Suppressor macrophage (primary cell): ENCODE measurements around the gene ERMN.

Experiments used
- DNase-seq, 4 experiments: peaks; one replicate each; pipeline ENCODE4 v3.0.0-alpha.2; 2020 to 2022

Gene ERMN

DNA sequence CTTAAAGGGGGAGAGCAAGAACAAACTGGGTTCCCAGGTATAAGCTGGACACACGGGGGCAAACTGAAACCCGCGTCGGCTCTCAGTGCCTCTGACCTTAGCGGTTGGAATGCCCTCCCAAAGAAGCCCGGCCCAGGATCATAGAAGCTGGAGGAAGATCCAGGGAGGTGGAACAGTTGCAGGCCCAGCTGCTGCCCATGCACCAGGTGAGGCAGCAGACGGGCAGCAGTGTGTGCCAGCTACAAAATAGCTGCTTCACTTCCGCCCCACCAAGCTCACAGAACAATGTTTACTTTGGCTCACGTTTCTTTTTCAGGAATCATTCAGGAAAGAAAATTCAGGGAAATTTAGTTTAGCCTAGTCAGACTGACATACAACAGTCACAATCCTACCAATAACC, 3.9 kb upstream of the ERMN start:
- DNase-seq = no peak

DNA sequence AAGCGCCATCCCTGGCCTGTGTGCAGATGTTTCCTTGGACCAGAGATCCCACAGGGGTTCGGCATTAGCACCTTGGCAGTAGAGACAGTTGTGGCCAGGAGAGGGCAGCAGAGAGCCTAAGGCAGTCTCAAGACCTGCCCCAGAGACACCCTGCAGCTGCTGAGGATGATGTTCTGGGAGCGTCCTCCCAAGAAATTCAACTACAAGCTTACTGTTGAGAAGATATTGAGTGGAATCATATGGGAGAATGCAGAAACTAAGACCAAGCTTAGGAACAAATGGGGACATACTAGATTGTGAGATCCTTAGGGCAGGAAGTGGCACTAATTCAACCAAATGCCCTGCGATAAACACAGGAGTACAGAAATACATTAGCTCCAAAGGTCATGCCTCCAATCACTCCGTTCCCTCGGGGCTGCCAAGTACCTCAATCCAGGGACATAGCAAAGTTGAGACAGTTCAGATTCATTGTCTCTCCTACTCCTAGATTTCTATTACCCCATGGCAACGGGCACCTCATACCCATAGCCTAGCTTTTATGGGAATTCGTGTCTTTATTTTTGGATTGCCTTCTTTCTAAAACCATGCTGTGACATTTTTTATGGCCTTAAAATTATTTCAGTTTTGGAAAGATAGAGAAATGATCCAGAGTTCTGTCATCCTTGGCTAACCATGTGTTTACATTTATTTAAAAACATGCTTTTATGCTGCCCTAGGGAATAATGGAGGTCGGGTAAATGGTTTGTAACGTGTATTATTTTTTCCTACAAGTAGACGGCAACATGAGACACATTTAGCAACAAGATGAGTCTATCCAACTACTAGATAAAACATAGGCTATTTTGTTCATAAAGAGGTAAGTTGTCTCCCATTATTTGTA, 2.2 kb upstream of the ERMN start:
- DNase-seq = peak; percentile 83 to 92 (median 90)

DNA sequence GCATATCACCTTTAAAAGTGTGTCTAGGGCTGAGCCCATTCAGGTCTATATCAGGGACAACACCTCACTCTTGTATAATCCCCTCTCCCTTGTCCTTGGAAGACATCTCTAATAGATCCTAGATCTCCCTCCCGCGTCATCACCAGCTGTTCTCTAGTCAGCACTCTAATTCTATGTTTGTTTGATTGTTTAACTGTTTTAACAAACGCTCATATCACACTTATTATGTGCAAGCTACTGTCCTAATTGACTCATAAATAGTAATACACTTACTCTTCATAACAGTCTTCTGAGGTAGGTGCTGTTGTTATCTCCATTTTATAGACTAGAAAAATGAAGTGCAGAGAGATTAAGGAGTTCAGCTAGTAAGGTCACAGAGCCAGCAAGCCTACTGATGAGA, 1.6 kb upstream of the ERMN start:
- DNase-seq = no peak

DNA sequence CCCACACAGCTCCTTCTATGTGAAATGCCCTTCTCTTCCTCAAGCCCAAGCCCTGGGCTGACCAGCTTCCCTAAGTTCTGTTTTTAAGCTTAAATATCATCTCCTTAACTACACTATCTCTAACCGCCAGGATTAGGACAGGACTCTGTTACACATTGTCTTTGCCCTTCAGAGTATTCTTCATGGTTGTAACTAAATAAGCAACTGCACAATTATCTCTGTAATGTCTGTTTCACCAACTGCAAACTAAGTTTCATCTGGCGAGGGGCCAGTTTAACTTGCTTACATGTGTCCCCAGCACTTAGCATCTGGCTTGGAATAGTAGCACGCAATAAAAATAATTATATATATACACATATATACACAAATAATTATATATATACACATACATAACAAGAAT, 1.1 kb upstream of the ERMN start:
- peak in 3 of 4 experiments; percentile 12 to 14 (median 14) for DNase-seq

DNA sequence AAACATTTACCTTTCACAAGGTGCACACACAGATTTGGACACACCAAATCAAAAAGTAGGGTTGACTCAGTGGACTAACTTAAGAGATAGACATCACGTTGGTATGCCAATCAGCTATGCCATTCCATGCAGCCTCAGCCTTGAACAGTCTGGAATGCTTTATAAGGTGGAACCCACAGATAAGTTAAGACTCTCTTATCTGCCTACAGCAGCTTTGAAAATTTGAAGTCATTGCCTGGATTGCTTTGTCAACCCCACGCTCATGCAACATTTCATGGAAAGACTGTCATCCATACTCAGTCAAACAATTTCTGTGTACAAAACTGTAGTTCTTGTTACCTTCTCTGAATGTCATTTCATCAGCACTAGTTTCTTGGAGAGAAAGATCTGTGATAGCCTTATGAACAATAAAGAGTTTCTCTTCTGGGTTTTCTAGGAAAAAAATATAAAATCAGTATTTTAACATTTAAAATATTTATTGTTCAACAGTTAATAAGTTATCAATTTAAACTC, 1.2 kb downstream of the ERMN start:
- no peak for DNase-seq

DNA sequence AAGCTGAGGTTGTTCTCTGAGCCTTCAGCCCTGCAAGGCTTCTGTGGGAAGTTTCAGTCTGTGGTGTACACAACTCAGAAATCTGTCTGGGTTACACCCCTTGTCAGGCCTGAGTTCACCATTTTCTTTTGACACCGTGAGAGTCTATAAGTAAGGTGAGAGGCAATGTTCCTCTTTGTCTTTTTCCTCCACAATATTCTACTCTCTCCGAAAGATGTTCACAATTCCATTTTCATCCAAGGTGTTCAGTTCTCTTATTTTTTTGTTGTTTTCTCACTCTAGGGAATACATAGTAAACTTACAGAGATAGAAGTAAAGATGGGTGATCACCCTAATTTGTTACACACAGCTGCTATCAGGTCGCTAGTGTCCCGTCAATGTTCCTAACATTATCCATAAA, 3.2 kb downstream of the ERMN start:
- DNase-seq = no peak

DNA sequence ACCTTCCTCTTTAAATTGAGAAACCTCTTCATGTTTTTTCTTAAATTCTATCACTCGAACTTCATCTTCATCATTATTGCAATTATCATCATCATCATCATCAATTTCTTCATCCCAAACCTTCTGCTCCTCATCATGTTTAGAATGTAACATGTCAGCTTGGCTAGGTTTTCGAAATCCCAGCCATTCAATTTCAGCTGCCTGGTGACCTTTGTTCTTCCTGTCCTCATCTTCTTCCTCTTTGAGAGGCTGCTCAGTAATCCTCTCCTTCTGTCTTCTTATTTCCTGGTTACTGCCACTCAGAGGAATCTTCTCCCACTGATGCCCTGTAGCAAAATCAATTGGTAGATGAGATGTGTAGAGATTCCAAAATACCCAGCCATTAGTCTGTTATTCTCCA, 4.2 kb downstream of the ERMN start:
- peak; percentile 8 to 57 (median 52) for DNase-seq

DNA sequence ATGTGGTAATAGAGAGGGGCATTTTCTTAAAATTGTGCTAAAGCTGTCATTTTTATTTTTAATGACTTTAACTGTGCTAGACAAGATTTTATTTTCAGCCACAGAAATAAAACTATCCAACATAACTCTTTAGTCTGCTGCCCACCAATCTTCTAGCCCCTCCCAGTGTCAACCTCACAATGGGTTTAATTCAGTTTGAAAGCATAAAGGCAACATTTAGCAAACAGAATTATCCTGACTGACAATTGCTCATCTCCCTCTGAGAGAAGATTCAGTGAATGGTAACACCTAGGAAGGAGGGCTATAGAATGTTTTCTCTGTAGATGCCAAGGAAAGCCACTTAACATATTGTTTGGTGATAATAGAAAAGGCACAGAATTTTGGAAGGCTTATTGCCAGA, 5.2 kb downstream of the ERMN start:
- DNase-seq = no peak

DNA sequence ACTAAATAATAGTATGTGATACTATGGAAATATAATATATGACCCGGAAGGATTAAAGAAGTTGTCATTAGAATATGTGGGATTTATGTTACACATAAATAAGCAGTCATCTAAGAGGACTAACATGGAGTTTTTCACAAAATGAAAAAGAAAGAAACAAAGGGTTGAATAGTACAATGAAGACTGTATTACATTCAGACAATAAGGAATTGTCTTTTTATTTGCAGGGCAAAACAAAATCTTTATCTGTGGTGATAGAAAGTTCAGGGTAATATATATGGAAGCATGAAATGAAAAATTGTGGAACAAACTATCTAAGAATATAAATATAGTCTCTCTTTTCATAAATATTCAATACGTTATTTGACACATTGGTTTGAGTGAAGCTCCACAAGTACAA, 5.8 kb downstream of the ERMN start:
- no peak for DNase-seq

DNA sequence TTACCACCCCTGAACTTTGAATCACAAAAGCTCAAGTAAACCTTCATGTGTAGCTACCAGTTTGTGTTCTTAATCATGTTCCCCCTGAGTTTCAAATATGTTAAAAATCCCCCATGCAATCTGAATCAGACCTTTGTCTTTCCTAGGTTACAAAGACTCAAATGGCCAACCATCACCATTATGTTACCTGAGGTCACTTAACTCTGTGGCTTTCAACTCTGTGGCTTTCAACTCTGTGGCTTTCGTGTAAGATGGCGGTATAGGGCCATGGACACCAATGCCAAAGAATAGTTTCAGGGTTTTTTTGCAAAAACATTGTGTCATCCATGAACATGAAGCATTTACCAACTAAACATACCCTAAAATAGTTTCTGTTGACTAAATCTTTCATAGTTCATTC, 6.7 kb downstream of the ERMN start:
- no peak for DNase-seq

DNA sequence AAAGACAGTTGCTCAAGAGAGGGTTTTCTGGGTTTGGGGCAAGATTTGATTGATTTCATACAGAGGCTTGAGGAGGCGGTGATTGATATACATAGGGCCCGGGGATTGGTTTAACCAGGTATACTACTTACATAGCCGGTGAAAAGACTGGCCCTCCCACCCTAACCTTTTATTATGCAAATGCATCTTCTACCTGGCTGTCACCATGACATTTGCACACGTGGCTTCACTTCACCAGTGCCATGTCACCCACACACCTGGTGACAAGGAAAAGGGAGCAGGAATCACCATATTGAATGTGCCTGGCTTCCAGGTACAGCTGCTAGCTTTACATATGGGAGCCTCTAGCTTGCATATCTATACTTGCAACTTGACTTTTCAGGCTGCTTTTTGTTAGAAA, 9.7 kb downstream of the ERMN start:
- DNase-seq = no peak

DNA sequence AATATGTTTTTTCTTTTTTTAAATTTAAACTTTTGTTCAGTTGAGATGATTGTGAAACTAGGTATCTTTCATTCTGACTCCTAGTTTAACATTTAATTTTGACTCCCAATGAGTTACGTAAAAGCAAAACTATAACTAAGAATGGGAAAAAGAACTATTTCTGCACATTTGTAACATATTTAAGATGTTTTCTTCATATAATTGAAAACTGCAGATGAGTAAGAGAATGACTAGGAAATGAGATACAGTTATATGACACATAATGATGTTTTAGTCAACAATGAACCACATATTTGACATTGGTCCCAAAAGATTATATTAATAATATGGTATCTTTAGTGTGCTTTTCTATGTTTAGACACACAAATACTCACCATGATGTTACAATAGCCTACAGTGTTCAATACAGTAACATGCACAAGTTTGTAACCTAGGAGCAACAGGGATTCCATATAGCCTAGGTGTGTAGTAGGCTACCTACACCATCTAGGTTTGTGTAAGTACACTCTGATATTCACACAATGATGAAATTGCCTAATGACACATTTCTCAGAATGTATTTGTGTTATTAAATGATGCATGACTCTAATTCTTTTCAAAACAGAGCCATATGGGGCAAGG, 12.6 kb downstream of the ERMN start:
- DNase-seq = no peak

DNA sequence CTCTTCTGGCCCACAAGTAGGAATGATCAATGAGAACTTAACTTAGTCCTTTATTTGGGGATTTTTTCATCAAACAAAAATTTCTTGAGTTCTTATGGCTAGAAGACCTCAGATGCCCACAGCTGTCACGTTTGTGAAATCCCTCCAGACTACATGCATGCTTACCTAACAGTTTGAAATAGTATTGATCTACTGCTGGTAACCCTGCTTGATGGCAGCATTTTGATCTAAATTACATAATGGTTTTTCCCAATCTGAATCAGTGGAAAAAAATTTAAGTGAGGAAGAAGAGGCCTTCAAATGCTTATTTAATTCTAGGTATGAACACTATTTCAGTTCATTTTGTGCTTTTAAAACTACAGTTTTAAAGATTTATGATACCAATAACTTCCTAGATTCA, 13.9 kb downstream of the ERMN start:
- DNase-seq = no peak

DNA sequence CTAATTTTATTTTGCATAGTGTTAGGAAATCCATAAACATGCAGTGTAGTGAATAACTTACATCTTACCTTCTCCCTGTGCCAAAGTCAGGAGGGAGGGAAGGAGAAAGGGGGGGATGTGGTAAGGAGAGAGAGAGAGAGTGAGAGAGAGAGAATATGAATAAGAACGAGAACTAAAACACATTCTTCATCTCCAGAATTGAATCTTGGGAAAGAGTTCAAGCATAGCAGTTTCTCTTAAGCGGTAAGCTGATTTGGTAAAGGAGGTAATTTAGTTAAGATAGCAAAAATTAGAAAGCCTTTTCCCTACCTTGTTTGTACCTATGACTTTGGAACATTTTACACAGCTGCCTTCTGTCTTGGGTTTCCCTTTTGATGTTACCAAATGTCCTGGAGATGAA, 15.7 kb downstream of the ERMN start:
- no peak for DNase-seq

DNA sequence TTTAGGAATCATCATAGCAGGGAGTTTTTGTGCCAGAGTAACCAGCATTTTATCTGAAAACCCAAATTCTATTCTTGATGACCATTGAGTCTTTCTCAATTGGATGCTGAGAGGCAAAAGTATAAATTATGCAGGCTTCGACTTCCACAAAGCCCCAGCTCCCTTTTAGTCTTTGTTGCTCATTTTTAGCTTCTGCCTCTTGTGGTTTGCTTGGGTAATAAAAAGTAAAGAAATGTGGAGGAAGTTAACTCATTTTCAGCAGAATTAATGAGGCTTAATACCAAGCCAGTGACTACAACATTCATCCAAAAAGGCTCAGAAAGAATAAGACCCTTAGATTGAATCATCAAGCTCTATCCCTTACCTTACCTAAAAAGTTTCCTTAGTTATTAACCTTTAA, 18.6 kb downstream of the ERMN start:
- DNase-seq = peak in 3 of 4 experiments; percentile 8 to 37 (median 27)

DNA sequence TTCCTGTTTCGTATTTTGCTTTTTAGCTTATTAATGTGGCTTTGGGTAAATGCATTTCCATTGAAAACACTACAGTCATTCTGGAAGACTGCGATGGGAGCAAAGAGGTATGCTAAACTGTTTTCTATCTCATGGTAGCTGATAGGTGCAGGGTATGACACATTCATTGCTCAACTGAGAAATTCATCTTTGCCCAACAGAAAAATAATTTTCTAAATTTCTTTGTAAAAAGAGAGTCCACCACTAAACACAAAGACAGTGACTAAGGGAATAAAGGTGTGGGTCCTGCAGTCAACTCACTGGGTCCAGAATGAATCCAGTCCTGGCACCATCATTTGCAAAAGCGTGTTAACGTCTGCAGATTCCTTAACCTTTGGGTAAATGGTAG, 19.9 kb downstream of the ERMN start:
- DNase-seq = no peak

DNA sequence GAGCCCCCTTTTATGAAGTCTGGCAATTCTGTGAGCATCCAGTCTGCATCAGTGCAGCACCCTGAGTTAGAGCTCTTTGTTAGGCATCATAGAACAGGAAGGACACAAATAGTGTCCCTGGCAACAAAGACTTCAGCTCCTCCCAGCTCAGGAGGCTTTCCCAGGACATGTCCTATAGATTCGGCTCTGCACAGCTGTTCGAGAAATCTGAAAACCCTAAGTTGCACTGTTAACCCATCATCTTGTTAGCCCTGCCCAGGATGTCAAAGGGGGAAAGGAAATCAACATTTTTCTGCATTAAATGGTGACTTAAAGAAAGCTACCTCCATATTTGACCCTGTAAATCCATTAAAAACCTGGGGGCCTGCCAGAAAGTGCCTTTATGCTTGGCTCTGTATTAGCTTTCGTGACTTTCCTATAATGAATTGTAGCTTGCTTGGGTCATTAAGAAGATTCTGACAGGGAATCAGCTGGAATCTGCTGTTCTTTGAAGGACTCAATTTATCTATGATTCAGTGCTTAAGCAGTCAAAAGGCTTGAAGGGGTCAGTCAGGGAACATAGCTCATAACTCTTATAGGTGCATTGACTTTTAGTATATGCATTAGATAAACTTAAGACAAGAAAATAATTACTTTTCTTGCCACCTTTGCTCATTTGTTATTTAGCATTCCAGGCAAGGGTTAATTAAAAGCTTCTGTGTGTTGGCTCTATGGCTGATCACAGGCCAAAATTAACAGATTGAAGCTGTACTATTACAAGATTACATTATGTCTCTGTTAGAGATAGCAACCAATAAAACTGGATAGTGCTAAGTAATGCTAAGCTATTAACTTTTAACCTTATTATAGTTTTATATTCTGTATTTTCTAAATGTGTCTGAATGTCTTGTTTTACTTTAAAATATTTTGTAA, 20.6 kb downstream of the ERMN start:
- no peak for DNase-seq

DNA sequence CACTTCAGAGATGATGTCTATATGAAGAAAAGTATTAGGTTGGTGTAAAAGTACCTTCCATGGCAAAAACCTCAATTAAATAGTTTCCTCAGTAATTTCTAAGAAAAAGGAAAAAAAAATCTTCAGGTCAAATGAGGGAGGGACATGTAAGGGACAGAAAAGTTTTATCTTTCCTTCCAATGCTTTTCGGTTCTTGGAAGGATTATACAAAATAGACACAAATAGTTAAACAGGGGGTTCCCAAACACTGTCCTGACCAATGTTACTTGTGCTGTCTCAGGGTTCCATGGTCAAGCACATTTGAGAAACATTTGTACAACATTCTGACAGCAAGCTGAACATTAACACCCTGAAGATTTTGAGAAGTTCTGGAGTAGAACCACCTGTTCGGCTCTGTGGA, 22.0 kb downstream of the ERMN start:
- no peak for DNase-seq

DNA sequence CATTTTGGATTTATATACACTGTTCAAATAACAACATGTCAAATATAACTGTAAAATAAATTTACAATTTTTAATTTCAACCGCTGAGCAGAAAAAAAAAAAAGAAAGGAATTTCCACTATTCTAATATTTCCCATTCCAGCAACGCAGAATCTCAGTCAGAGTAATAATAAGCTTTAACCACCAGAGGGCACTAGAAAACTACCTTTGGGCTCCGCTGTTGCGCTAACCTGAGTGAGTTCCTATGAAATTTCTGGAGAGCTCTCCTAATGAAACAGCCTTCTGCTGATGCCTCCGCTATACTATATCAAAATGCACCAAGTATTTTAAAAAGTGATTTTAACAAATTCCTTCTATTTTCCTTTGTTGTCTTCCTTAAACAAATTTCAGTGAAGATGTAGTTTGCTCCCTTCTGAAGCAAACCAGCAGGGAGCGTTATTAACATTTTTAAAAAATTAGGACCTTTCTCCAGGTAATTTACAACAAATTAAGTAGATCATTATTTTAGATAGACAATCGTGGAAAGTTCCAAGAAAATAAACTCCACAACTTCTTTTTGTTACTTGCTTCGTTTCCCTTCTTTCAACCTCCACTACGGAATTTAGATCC, 23.0 kb downstream of the ERMN start:
- DNase-seq = peak; percentile 62 to 87 (median 76)

DNA sequence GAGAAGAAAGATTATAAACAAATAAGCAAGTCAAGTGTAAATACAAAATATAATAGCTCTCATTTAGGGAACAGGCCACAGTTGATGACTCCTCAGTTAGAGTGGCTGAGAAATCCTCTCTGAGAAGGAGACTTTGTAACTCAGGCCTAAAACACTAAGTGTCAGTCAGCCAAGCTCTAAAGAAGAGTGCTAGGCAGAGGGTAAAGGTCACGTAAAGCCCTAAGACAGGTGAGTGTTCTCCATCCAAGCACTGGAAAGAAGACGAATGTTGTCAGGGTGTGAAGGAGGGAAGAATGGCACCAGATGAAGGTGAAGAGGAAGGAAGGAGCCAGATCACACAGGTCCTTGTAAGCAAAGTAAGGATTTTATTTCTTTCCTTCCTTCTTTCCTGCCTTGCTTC, 24.3 kb downstream of the ERMN start:
- DNase-seq = no peak

DNA sequence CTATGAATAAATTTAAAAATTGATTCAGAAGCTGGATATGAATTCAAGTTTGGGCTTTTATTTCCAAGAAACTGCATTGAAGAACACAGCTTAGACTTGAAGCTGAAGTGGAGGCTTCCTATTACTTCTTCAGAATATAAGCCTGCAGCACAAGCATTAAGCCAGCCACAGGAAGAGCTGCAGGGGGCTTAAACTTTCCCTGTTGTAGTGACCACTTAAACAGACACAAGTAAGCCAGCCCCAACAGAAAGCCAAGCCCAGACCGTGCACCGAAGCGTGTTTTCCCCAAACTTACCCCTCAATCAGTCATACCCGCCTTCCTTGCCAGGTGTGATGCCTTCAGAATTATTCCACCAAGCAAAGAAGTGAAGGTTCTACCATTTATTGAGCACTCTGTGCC, 28.7 kb downstream of the ERMN start:
- DNase-seq = no peak

DNA sequence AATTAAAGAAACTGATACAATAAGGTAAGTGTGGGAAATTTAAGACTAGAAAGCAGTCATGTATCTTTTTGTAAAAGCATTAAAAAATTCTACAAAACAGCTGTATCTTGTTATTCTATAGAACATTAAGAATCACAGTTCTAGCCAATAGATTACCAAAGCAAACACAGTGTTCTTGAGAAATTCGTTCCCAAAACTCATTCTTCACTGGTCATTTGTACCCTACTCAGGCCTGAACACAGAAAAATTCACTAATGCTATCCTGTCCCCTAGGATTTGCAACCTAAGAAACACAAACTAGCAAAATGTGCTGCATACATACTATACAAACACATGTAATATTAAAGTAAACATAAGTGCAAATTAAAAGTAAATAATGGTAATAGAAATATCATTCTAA, 29.1 kb downstream of the ERMN start:
- no peak for DNase-seq

DNA sequence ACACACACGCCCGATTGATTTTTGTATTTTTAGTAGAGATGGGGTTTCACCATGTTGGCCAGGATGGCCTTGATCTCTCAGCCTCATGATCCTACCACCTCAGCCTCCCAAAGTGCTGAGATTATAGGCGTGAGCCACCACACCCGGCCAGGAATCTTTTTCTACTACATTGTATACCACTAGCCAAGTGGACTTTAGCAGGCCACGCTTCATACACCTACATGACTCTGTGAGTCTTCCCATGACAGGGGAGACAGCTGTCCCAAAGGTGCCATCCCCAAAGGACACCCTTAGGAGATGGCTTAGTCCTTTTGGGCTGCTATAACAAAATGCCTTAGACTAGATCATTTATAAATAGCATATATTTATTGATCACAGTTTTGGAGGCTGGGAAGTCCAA, 32.8 kb downstream of the ERMN start:
- DNase-seq = no peak
